HCT116 (cell line): ENCODE data around the gene CFAP107.

Experiments
- EGR1 ChIP-seq: IDR thresholded peaks from 2 replicates; pipeline ENCODE4 v1.6.1; 2012; ENCODE audit warnings: low read depth
- EZH2 ChIP-seq: fragments of 200-600 bp; sonication (generic); IDR thresholded peaks from 2 replicates; pipeline ENCODE4 v1.6.1; 2017; ENCODE audit warnings: antibody characterized with exemption, mixed run types
- EZH2phosphoT487 ChIP-seq: fragments of 200-600 bp; IDR thresholded peaks from 2 replicates; pipeline ENCODE4 v1.6.1; 2018; ENCODE audit warnings: antibody characterized with exemption, borderline replicate concordance
- POLR2A ChIP-seq: IDR thresholded peaks from 2 replicates; pipeline ENCODE4 v1.7.0; 2011; ENCODE audit warnings: borderline replicate concordance; ENCODE audit not compliant: insufficient read depth, insufficient read length; ENCODE audit errors: extremely low read depth
- POLR2AphosphoS5 ChIP-seq: IDR thresholded peaks from 2 replicates; pipeline ENCODE4 v1.6.1; 2011; ENCODE audit warnings: mild to moderate bottlenecking, low read depth, low read length, moderate library complexity
- RAD21 ChIP-seq: IDR thresholded peaks from 2 replicates; pipeline ENCODE4 v1.6.1; 2012; ENCODE audit warnings: low read depth, mild to moderate bottlenecking
- SIN3A ChIP-seq: IDR thresholded peaks from 2 replicates; pipeline ENCODE4 v1.6.1; 2012; ENCODE audit warnings: low read depth
- SP1 ChIP-seq: IDR thresholded peaks from 2 replicates; pipeline ENCODE4 v1.6.1; 2012; ENCODE audit warnings: low read depth
- SRF ChIP-seq: IDR thresholded peaks from 2 replicates; pipeline ENCODE4 v1.6.1; 2012; ENCODE audit warnings: low read depth
- YY1 ChIP-seq: IDR thresholded peaks from 2 replicates; pipeline ENCODE4 v1.6.1; 2011; ENCODE audit warnings: low read length, low read depth, moderate library complexity, mild to moderate bottlenecking; ENCODE audit not compliant: insufficient replicate concordance; ENCODE audit errors: extremely low read depth
- ZNF274 ChIP-seq: fragments of 200-500 bp; sonication (Bioruptor generic); IDR thresholded peaks from 2 replicates; pipeline ENCODE4 v1.6.1; 2014; ENCODE audit warnings: mild to moderate bottlenecking, low read depth, low read length, inconsistent platforms
- TF ChIP-seq, protein P1 (sequence below), 3 experiments: fragments of 200-600 bp in 1 of 3; sonication (generic) in 1 of 3; IDR thresholded peaks in 2 of 3; conservative IDR thresholded peaks in 1 of 3; 2 replicates each; pipeline ENCODE4 v1.5.1; 2012 to 2017; ENCODE audit warnings: low read depth in 2 of 3, low read length in 2 of 3, antibody characterized with exemption in 1 of 3, borderline replicate concordance in 1 of 3, control low read depth in 1 of 3, mild to moderate bottlenecking in 1 of 3, mixed read lengths in 1 of 3, mixed run types in 1 of 3, moderate library complexity in 1 of 3; ENCODE audit not compliant: insufficient read depth in 1 of 3
- TF ChIP-seq, protein P2 (sequence below): IDR thresholded peaks from 2 replicates; pipeline ENCODE4 v1.6.1; 2012

DNA sequence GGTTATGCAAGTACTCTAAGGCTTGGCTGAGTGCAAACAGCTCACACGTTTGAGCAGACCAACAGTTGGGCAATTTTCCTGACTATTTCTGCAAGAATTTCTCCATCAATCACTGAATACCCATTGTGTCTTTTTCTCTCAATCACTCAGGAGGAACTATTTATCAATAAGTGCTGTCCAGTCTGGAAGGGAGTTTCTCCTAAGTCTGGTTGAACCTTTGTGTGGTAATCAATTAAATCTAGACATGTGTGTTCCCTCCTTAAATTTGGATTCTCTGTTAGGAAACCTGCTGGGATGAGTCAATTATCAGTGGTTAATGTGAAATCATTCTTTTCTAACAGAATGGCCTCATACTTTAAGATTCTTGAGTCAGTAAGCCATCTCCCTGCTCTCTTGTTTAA, 36.9 kb upstream of the CFAP107 start:
- TF ChIP-seq EZH2phosphoT487 (no peak), EZH2 (no peak), POLR2AphosphoS5 (no peak), EGR1 (no peak), POLR2A (no peak), SIN3A (no peak), ZNF274 (no peak), RAD21 (no peak), YY1 (no peak), SRF (no peak), SP1 (no peak)
- TF ChIP-seq, protein P1, sequence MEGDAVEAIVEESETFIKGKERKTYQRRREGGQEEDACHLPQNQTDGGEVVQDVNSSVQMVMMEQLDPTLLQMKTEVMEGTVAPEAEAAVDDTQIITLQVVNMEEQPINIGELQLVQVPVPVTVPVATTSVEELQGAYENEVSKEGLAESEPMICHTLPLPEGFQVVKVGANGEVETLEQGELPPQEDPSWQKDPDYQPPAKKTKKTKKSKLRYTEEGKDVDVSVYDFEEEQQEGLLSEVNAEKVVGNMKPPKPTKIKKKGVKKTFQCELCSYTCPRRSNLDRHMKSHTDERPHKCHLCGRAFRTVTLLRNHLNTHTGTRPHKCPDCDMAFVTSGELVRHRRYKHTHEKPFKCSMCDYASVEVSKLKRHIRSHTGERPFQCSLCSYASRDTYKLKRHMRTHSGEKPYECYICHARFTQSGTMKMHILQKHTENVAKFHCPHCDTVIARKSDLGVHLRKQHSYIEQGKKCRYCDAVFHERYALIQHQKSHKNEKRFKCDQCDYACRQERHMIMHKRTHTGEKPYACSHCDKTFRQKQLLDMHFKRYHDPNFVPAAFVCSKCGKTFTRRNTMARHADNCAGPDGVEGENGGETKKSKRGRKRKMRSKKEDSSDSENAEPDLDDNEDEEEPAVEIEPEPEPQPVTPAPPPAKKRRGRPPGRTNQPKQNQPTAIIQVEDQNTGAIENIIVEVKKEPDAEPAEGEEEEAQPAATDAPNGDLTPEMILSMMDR (IDR thresholded peaks at IDR 0.05 in 2 of 3, conservative IDR thresholded peaks at IDR 0.05 in 1 of 3; ENCODE audit: borderline replicate concordance in 1 of 3, insufficient read depth in 1 of 3, low read depth in 2 of 3, low read length in 2 of 3), result no peak
- TF ChIP-seq, protein P2, sequence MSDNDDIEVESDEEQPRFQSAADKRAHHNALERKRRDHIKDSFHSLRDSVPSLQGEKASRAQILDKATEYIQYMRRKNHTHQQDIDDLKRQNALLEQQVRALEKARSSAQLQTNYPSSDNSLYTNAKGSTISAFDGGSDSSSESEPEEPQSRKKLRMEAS, result no peak
